Measurements from ENCODE around the gene MOB2.

DNA sequence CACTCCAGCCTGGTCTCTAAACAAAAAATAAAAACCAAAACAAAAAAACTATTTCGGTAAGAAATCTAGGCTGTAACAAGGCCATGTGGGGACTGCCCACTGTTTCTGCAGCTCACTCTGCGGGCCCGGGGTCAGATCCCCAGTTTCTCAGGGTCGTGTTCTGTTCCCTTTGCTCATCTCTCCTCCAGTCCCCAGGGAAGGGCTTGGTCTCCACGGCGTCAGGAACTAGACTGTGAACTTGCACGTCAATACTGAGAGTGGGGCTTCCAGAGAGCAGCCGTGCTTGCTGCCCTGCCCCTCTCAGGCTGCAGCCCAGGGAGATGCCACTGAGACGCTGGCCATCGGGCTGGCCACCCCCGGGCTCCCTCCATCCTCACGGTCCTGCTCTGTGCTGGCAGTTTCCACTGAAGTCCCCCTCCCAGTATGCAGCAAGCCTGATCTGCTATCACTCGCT is 33.7 kb upstream of the MOB2 start:
- TF ChIP-seq CTCF (conservative IDR thresholded peaks at IDR 0.05) (no peak), EZH2 (IDR thresholded peaks at IDR 0.05; ENCODE audit: low read depth) (no peak)

All from PC-9 (cell line).